ENCODE measurements around the gene SYVN1. TPM values are rescaled to one million over a fixed set of nuclear protein-coding genes. Genes with fewer than 3 reads are reported as not detected.
A peak's percentile ranks its signal among the peaks of the same experiment; 100 is the strongest.
"Not testable (repeated sequence)": the region's sequence is repeated elsewhere in the genome, so short reads cannot be mapped to it uniquely, and the experiment has no call there.

The SYVN1 gene
- total RNA-seq, 1 donor from 2014 or later: 54.7 TPM

DNA sequence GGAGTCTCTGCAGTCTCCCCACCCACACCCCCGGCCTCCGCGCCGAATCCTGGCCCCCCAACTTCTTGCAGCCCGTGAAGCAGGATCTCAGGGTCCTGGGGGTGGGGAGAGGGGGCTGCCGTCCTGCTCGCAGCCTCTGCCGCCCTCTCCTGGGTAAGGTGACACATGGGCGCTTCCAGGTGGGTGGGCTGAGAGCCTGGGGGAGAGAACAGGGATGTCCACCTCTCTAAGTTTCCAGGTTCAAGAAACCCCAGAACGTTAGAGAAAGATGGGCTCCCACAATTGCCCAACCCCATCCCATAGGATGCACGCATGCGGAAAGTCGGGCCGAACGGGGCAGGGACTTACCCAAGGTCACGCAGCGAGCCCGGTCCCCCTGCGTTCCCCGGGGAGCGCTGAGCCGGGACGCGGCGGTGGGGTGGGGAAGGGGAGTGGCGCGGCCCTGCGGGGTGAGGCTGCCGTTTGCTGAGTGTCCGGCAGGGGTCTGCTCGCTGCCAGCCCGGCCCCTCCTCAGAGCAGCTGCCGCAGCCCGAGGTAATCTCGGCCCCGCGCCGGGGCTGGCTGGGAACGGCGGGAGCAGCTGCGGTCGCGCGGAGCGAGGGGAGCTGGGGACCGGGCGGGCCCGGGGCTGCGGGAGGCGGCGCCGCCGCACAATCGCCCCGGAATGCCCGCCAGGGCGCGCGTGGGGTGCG, 46.7 kb upstream of the SYVN1 start:
- TF ChIP-seq, protein P1, sequence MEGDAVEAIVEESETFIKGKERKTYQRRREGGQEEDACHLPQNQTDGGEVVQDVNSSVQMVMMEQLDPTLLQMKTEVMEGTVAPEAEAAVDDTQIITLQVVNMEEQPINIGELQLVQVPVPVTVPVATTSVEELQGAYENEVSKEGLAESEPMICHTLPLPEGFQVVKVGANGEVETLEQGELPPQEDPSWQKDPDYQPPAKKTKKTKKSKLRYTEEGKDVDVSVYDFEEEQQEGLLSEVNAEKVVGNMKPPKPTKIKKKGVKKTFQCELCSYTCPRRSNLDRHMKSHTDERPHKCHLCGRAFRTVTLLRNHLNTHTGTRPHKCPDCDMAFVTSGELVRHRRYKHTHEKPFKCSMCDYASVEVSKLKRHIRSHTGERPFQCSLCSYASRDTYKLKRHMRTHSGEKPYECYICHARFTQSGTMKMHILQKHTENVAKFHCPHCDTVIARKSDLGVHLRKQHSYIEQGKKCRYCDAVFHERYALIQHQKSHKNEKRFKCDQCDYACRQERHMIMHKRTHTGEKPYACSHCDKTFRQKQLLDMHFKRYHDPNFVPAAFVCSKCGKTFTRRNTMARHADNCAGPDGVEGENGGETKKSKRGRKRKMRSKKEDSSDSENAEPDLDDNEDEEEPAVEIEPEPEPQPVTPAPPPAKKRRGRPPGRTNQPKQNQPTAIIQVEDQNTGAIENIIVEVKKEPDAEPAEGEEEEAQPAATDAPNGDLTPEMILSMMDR (IDR thresholded peaks at IDR 0.05; ENCODE audit: partially characterized antibody, unreplicated experiment): peak; percentile 93
- peak overlapping the region; percentile 79 for H3K4me3 Mint-ChIP-seq (ENCODE audit: unreplicated experiment)
- peaks cover 2% of the 10 kb centered on the region for H3K9me3 Mint-ChIP-seq (ENCODE audit: unreplicated experiment)
- peaks cover 8% of the 10 kb centered on the region for H3K4me1 Mint-ChIP-seq (ENCODE audit: low read depth, unreplicated experiment)
- H3K27ac Mint-ChIP-seq (ENCODE audit: unreplicated experiment): no peak overlapping the region
- peaks cover 10% of the 10 kb centered on the region for H3K27me3 Mint-ChIP-seq (ENCODE audit: unreplicated experiment)
- H3K36me3 Mint-ChIP-seq (ENCODE audit: unreplicated experiment): no peaks in the 10 kb centered on the region
- DNase-seq: peak; percentile 95

DNA sequence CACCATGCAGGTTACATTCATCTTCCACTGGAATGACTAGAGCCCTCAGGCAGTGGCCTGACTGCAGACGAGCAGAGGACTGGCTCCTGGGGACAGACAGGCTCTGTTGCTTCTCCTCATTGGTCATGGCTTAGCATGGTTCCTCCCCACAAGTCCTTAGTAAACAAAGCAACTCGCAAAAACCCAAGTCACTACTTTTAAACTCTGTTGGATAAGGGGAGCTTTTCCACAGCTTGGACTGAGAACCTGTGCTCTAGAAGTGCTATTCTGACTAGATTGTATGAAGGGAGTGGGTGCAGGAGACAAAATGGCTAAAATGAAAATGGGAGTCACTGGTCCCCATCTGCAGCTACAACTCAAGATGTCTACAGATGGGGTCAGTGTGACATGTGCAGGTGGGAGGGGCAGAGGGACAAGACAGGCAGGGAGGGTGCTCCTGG, 40.3 kb upstream of the SYVN1 start:
- H3K9me3 Mint-ChIP-seq (ENCODE audit: unreplicated experiment); DNase-seq; H3K4me1 Mint-ChIP-seq (ENCODE audit: low read depth, unreplicated experiment); H3K27ac Mint-ChIP-seq (ENCODE audit: unreplicated experiment); H3K27me3 Mint-ChIP-seq (ENCODE audit: unreplicated experiment); H3K36me3 Mint-ChIP-seq (ENCODE audit: unreplicated experiment); H3K4me3 Mint-ChIP-seq (ENCODE audit: unreplicated experiment): not testable (repeated sequence)

DNA sequence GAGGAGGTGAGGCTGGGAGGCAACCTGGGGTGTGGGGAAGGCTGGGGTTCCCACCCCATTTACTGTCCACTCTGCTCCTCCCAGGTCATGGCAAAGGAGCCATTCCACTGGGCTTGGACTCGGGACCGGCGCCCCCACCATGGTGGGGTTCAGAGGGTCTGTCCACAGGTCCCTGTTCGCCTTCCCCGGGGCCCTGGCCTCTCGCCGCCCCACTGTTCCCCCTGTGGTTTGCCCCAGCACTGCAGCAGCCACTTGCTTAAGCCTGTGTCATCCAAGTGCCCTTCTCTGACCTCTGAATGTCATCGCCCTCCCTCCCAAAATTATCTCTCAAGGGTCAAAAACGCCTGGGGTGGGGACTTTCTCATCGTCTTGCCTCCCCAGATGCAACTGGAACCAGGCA, 38.3 kb upstream of the SYVN1 start:
- peaks cover 10% of the 10 kb centered on the region for H3K4me1 Mint-ChIP-seq (ENCODE audit: low read depth, unreplicated experiment)
- no peak overlapping the region for H3K27ac Mint-ChIP-seq (ENCODE audit: unreplicated experiment)
- no peak for DNase-seq
- H3K27me3 Mint-ChIP-seq (ENCODE audit: unreplicated experiment): peaks cover 4% of the 10 kb centered on the region
- peaks cover 7% of the 10 kb centered on the region for H3K9me3 Mint-ChIP-seq (ENCODE audit: unreplicated experiment)
- TF ChIP-seq, protein P1 (IDR thresholded peaks at IDR 0.05; ENCODE audit: partially characterized antibody, unreplicated experiment): no peak
- no peaks in the 10 kb centered on the region for H3K36me3 Mint-ChIP-seq (ENCODE audit: unreplicated experiment)
- H3K4me3 Mint-ChIP-seq (ENCODE audit: unreplicated experiment): no peak overlapping the region

DNA sequence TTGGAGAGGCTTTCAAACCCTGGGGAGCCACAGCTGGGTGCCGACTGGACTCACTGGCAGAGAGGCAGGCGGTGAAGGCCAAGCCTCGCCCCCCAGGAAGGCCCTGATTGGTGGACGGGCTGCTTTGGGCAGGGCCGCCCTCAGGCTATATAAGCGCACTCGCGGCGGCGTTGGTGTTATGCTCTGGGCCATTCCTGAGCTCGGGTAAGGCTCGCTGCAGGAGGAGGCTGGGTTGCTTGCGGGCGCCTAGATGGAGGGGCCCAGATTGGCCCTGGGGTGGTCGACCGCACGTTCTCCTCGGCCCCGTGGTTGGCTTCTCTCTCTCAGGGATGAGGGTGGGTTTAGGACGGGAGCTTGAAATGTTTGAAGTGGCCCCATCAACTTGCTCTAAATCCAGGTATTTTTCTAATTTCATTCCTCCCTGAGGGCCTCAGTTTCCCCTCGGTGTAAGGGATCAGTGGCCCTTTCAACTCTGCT, 35.8 kb upstream of the SYVN1 start, which contains the start of gene SPDYC:
TSS of gene SPDYC (plus strand) at position 176 of the 477 bp plus-strand sequence. CDS start 1,125 bp downstream, outside the sequence.
- Mint-ChIP-seq H3K27ac (ENCODE audit: unreplicated experiment) (peak within 1 kb of the TSS; percentile 49), H3K36me3 (ENCODE audit: unreplicated experiment) (no peaks in the 10 kb centered on the region), H3K4me1 (ENCODE audit: low read depth, unreplicated experiment) (peaks cover 10% of the 10 kb centered on the region), H3K9me3 (ENCODE audit: unreplicated experiment) (peaks cover 5% of the 10 kb centered on the region), H3K27me3 (ENCODE audit: unreplicated experiment) (peaks cover 7% of the 10 kb centered on the region), H3K4me3 (ENCODE audit: unreplicated experiment) (no peak within 1 kb of the TSS)
- TF ChIP-seq, protein P1 (IDR thresholded peaks at IDR 0.05; ENCODE audit: partially characterized antibody, unreplicated experiment): no peak
- no peak for DNase-seq

DNA sequence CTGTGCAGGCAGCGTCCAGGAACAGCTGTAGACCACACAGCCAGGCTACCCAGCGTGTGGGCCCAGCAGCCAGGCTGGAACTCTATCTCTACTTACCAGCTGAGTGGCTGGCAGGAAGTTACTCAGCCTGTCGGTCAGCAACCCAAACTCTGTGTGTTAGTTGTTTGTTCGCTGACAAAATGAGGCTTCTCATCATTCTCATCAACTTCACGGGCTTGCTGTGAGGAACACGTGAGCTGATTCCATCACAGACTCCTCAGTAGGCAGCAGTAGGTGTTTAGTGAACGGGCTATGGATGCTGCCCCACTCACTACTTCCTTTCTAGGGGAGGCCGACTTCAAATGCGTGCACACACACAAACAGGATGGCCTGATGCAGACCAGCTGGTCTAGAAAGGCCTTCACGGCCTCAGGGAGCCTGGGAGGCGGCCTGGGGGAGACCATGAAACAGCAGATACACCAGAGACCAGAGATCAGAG, 34.9 kb upstream of the SYVN1 start:
- Mint-ChIP-seq H3K9me3 (ENCODE audit: unreplicated experiment) (peaks cover 2% of the 10 kb centered on the region), H3K4me1 (ENCODE audit: low read depth, unreplicated experiment) (peaks cover 4% of the 10 kb centered on the region), H3K36me3 (ENCODE audit: unreplicated experiment) (no peaks in the 10 kb centered on the region), H3K27ac (ENCODE audit: unreplicated experiment) (peak overlapping the region; percentile 49), H3K4me3 (ENCODE audit: unreplicated experiment) (no peak overlapping the region), H3K27me3 (ENCODE audit: unreplicated experiment) (peaks cover 7% of the 10 kb centered on the region)
- DNase-seq: no peak
- TF ChIP-seq, protein P1 (IDR thresholded peaks at IDR 0.05; ENCODE audit: partially characterized antibody, unreplicated experiment): no peak
